ENCODE measurements around the gene FAM210B.

- TF ChIP-seq, protein P1, sequence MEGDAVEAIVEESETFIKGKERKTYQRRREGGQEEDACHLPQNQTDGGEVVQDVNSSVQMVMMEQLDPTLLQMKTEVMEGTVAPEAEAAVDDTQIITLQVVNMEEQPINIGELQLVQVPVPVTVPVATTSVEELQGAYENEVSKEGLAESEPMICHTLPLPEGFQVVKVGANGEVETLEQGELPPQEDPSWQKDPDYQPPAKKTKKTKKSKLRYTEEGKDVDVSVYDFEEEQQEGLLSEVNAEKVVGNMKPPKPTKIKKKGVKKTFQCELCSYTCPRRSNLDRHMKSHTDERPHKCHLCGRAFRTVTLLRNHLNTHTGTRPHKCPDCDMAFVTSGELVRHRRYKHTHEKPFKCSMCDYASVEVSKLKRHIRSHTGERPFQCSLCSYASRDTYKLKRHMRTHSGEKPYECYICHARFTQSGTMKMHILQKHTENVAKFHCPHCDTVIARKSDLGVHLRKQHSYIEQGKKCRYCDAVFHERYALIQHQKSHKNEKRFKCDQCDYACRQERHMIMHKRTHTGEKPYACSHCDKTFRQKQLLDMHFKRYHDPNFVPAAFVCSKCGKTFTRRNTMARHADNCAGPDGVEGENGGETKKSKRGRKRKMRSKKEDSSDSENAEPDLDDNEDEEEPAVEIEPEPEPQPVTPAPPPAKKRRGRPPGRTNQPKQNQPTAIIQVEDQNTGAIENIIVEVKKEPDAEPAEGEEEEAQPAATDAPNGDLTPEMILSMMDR (conservative IDR thresholded peaks at IDR 0.05; ENCODE audit: low read depth in 2 of 2) = no peak
- no peak for TF ChIP-seq EZH2phosphoT487 (IDR thresholded peaks at IDR 0.05; ENCODE audit: unreplicated experiment)
- no peak for TF ChIP-seq EZH2 (IDR thresholded peaks at IDR 0.05; ENCODE audit: low read depth, unreplicated experiment)
- no peak for TF ChIP-seq REST (IDR thresholded peaks at IDR 0.05; ENCODE audit: unreplicated experiment)
- no peak for TF ChIP-seq POLR2AphosphoS5 (IDR thresholded peaks at IDR 0.05; ENCODE audit: low read depth)
- TF ChIP-seq JUNB (IDR thresholded peaks at IDR 0.05; ENCODE audit: unreplicated experiment) = no peak
- TF ChIP-seq ETS1 (IDR thresholded peaks at IDR 0.05) = no peak
- no peak for TF ChIP-seq CREB1 (CRISPR knock-in tag; IDR thresholded peaks at IDR 0.05; ENCODE audit: low read depth)
- no peak for TF ChIP-seq ZNF114 (CRISPR knock-in tag; IDR thresholded peaks at IDR 0.05)
- TF ChIP-seq, protein P2, sequence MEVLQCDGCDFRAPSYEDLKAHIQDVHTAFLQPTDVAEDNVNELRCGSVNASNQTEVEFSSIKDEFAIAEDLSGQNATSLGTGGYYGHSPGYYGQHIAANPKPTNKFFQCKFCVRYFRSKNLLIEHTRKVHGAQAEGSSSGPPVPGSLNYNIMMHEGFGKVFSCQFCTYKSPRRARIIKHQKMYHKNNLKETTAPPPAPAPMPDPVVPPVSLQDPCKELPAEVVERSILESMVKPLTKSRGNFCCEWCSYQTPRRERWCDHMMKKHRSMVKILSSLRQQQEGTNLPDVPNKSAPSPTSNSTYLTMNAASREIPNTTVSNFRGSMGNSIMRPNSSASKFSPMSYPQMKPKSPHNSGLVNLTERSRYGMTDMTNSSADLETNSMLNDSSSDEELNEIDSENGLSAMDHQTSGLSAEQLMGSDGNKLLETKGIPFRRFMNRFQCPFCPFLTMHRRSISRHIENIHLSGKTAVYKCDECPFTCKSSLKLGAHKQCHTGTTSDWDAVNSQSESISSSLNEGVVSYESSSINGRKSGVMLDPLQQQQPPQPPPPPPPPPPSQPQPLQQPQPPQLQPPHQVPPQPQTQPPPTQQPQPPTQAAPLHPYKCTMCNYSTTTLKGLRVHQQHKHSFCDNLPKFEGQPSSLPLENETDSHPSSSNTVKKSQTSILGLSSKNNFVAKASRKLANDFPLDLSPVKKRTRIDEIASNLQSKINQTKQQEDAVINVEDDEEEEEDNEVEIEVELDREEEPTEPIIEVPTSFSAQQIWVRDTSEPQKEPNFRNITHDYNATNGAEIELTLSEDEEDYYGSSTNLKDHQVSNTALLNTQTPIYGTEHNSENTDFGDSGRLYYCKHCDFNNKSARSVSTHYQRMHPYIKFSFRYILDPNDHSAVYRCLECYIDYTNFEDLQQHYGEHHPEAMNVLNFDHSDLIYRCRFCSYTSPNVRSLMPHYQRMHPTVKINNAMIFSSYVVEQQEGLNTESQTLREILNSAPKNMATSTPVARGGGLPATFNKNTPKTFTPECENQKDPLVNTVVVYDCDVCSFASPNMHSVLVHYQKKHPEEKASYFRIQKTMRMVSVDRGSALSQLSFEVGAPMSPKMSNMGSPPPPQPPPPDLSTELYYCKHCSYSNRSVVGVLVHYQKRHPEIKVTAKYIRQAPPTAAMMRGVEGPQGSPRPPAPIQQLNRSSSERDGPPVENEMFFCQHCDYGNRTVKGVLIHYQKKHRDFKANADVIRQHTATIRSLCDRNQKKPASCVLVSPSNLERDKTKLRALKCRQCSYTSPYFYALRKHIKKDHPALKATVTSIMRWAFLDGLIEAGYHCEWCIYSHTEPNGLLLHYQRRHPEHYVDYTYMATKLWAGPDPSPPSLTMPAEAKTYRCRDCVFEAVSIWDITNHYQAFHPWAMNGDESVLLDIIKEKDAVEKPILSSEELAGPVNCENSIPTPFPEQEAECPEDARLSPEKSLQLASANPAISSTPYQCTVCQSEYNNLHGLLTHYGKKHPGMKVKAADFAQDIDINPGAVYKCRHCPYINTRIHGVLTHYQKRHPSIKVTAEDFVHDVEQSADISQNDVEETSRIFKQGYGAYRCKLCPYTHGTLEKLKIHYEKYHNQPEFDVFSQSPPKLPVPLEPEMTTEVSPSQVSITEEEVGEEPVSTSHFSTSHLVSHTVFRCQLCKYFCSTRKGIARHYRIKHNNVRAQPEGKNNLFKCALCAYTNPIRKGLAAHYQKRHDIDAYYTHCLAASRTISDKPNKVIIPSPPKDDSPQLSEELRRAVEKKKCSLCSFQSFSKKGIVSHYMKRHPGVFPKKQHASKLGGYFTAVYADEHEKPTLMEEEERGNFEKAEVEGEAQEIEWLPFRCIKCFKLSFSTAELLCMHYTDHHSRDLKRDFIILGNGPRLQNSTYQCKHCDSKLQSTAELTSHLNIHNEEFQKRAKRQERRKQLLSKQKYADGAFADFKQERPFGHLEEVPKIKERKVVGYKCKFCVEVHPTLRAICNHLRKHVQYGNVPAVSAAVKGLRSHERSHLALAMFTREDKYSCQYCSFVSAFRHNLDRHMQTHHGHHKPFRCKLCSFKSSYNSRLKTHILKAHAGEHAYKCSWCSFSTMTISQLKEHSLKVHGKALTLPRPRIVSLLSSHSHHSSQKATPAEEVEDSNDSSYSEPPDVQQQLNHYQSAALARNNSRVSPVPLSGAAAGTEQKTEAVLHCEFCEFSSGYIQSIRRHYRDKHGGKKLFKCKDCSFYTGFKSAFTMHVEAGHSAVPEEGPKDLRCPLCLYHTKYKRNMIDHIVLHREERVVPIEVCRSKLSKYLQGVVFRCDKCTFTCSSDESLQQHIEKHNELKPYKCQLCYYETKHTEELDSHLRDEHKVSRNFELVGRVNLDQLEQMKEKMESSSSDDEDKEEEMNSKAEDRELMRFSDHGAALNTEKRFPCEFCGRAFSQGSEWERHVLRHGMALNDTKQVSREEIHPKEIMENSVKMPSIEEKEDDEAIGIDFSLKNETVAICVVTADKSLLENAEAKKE (CRISPR knock-in tag; IDR thresholded peaks at IDR 0.05) = no peak
- no peak for TF ChIP-seq ZNF331 (CRISPR knock-in tag; IDR thresholded peaks at IDR 0.05; ENCODE audit: low read depth)
- no peak for TF ChIP-seq NANOG (IDR thresholded peaks at IDR 0.05; ENCODE audit: borderline replicate concordance)
Observed at GRCh38 chr20:56417402-56417801, 58.6 kb downstream of the FAM210B start.
